Ishikawa (cell line): ENCODE results near the gene MAPRE3.

Experiments
- EP300 ChIP-seq: IDR thresholded peaks from 2 replicates; pipeline ENCODE4 v1.6.1; 2012; ENCODE audit warnings: borderline replicate concordance
- RAD21 ChIP-seq: IDR thresholded peaks from 2 replicates; pipeline ENCODE4 v1.6.1; 2012; ENCODE audit warnings: low read depth

GRCh38 chr2:27051902-27052645 lies 81.6 kb downstream of the MAPRE3 start:
- TF ChIP-seq EP300 = no peak
- TF ChIP-seq RAD21 = no peak
